ENCODE data around the gene MUS81.

MUS81 gene

GRCh38 chr11:65896034-65896999, 36.1 kb downstream of the MUS81 start:
- DNase-seq (ENCODE audit: low read depth in 2 of 2), result peak in 1 of 2 donors; percentile 50
- peak overlapping the region in 1 of 2 donors; percentile 98 for H3K4me3 ChIP-seq (replicated peaks in 1 of 2; ENCODE audit: low read depth in 2 of 2, low read length in 2 of 2)
- no peak for TF ChIP-seq CTCF (IDR thresholded peaks at IDR 0.05; ENCODE audit: low read depth, low read length)

- TF ChIP-seq CTCF (IDR thresholded peaks at IDR 0.05; ENCODE audit: low read depth, low read length), result no peak
- DNase-seq (ENCODE audit: low read depth in 2 of 2), result no peak
- peak overlapping the region in 1 of 2 donors; percentile 98 for H3K4me3 ChIP-seq (replicated peaks in 1 of 2; ENCODE audit: low read depth in 2 of 2, low read length in 2 of 2)
Observed at GRCh38 chr11:65897020-65897471, 36.8 kb downstream of the MUS81 start.

GRCh38 chr11:65898656-65899355, 38.6 kb downstream of the MUS81 start:
- H3K4me3 ChIP-seq (replicated peaks in 1 of 2; ENCODE audit: low read depth in 2 of 2, low read length in 2 of 2), result peak overlapping the region; percentile 76 to 98
- peak in 1 of 2 donors; percentile 46 for DNase-seq (ENCODE audit: low read depth in 2 of 2)
- TF ChIP-seq CTCF (IDR thresholded peaks at IDR 0.05; ENCODE audit: low read depth, low read length), result no peak

- H3K4me3 ChIP-seq (replicated peaks in 1 of 2; ENCODE audit: low read depth in 2 of 2, low read length in 2 of 2), result peak overlapping the region; percentile 76 to 98
- TF ChIP-seq CTCF (IDR thresholded peaks at IDR 0.05; ENCODE audit: low read depth, low read length), result no peak
- peak; percentile 76 to 80 for DNase-seq (ENCODE audit: low read depth in 2 of 2)
Observed at GRCh38 chr11:65899356-65900124, 39.3 kb downstream of the MUS81 start.

- H3K4me3 ChIP-seq (replicated peaks in 1 of 2; ENCODE audit: low read depth in 2 of 2, low read length in 2 of 2), result peak within 1 kb of the TSS; percentile 76 to 98
- DNase-seq (ENCODE audit: low read depth in 2 of 2), result peak; percentile 97 to 98
- no peak for TF ChIP-seq CTCF (IDR thresholded peaks at IDR 0.05; ENCODE audit: low read depth, low read length)
Observed at GRCh38 chr11:65900125-65900898, 40.1 kb downstream of the MUS81 start, which contains the start of gene FOSL1. TSS of gene FOSL1 (minus strand) at chr11:65900388. CDS start at chr11:65900339, 49 bp downstream.

GRCh38 chr11:65900899-65901180, 40.6 kb downstream of the MUS81 start:
- TF ChIP-seq CTCF (IDR thresholded peaks at IDR 0.05; ENCODE audit: low read depth, low read length), result no peak
- H3K4me3 ChIP-seq (replicated peaks in 1 of 2; ENCODE audit: low read depth in 2 of 2, low read length in 2 of 2), result no peak overlapping the region

More at GRCh38 chr11:65900899-65901180, 40.6 kb downstream of the MUS81 start:
- DNase-seq (ENCODE audit: low read depth in 2 of 2), result no peak

Data from cardiac fibroblast (primary cell).